ENCODE measurements around the gene VAPB.

DNA sequence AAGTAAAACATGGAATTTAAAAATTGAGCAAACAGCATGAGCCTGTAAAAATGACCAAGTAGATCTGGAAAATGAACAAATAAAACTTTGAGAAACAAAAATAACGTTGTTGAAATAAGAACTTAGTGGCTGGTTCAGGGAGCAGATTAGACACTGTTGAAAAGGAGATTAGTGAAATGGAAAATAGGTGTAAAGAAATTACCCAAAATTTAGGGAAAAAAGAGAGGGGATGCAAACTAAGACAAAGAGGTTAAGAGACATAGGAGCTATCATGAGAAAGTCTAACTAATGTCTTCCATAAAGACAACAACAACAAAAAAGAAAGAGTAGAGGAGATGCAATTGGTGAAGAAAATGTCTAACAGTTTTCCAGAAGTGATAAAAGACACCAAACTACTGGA lies 97.2 kb downstream of the VAPB start:
- TF ChIP-seq CTCF (IDR thresholded peaks at IDR 0.05) (no peak), POLR2A (IDR thresholded peaks at IDR 0.05) (no peak)
